ENCODE measurements around the gene OR4D9. TPM values are rescaled to one million over a fixed set of nuclear protein-coding genes. Genes with fewer than 3 reads are reported as not detected.
"Not testable (repeated sequence)": the region's sequence is repeated elsewhere in the genome, so short reads cannot be mapped to it uniquely, and the experiment has no call there.

The OR4D9 gene
- total RNA-seq, 1 donor from 2014 or later = not detected

DNA sequence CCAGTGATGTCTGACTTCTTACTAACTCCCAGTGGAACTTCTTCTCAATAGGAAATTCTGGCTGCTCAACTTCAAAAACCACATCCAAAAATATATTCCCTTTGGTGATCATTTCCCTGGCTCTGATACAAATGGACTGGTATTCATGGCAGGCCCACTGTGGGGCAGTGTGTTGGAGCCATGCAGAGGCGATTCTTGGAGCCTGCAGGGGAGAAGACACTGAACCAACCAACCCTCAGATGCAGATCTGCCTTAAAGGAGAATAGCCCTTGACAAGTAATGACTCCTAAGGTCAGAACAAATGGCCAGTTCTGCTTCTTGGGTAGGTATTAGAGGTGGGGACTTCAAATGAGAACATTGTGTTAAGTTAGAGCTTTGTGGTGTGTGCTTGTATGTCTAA, 12.2 kb downstream of the OR4D9 start:
- H3K27ac Mint-ChIP-seq = no peak overlapping the region
- ATAC-seq (ENCODE audit: low read depth) (no peak), DNase-seq (no peak)
- TF ChIP-seq, protein P1, sequence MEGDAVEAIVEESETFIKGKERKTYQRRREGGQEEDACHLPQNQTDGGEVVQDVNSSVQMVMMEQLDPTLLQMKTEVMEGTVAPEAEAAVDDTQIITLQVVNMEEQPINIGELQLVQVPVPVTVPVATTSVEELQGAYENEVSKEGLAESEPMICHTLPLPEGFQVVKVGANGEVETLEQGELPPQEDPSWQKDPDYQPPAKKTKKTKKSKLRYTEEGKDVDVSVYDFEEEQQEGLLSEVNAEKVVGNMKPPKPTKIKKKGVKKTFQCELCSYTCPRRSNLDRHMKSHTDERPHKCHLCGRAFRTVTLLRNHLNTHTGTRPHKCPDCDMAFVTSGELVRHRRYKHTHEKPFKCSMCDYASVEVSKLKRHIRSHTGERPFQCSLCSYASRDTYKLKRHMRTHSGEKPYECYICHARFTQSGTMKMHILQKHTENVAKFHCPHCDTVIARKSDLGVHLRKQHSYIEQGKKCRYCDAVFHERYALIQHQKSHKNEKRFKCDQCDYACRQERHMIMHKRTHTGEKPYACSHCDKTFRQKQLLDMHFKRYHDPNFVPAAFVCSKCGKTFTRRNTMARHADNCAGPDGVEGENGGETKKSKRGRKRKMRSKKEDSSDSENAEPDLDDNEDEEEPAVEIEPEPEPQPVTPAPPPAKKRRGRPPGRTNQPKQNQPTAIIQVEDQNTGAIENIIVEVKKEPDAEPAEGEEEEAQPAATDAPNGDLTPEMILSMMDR (IDR thresholded peaks at IDR 0.05) = no peak
- peaks cover 7% of the 10 kb centered on the region for H3K27me3 Mint-ChIP-seq
- ChIA-PET CTCF (no interaction called here), POLR2A (no interaction called here)
- no peak overlapping the region for H3K4me3 Mint-ChIP-seq
- H3K4me1 Mint-ChIP-seq = no peaks in the 10 kb centered on the region
- intact Hi-C loops (cut with micrococcal nuclease) = no loop called here
- H3K9me3 Mint-ChIP-seq = no peaks in the 10 kb centered on the region
- H3K36me3 Mint-ChIP-seq (ENCODE audit: low read depth) = no peaks in the 10 kb centered on the region

DNA sequence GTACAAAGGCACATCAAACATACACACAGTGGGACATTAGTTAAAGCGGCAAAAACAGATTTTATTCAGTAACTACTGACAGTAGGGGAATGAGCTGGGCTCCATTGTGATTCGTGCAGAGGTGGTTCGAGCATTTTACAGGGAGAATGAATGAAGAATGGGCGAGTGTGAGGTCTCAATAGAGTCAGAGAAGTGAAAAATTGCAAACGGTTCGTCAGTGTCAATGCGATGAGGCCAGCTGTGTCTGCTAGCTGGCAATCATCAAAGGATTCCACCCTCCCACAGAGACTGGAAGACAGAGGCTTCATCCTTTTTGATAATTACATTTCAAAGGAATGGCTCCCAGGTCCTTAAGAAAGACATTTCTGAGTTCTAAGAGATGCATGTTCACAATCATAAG, 17.4 kb downstream of the OR4D9 start:
- intact Hi-C loops (cut with micrococcal nuclease) = no loop called here

DNA sequence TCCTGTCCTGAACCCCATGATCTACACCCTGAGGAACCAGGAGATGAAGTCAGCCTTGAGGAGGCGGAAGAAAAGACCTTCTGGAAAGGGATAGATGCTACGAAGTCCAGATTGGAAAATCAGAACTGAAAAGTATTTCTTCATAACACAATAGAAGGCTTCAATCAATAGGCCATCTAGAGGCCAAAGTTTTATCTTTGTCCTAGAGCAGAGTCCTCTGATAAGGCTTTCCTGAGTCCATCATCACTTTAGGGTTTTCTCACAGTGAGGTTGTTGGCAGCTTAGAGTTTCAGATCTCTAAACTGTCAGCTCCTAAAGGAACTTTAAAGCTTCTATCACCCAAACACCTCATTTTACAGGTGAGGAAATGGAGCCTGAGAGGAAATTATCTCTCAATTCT, 21.3 kb downstream of the OR4D9 start:
- H3K27me3 Mint-ChIP-seq = peaks cover 4% of the 10 kb centered on the region
- ChIA-PET CTCF (no interaction called here), POLR2A (interaction anchor here (0.5 kb wide), 1 partner anchor 124 kb away, joined by 6 read pairs; no protein-coding TSS in a partner anchor)
- H3K4me3 Mint-ChIP-seq = no peak overlapping the region
- ATAC-seq (ENCODE audit: low read depth) (no peak), DNase-seq (no peak)
- no peak overlapping the region for H3K27ac Mint-ChIP-seq
- intact Hi-C loops (cut with micrococcal nuclease) = no loop called here
- H3K36me3 Mint-ChIP-seq (ENCODE audit: low read depth) = no peaks in the 10 kb centered on the region
- peaks cover 4% of the 10 kb centered on the region for H3K4me1 Mint-ChIP-seq
- H3K9me3 Mint-ChIP-seq = no peaks in the 10 kb centered on the region
- TF ChIP-seq, protein P1 (IDR thresholded peaks at IDR 0.05) = no peak

More for the DNA sequence above, 17.4 kb downstream of the OR4D9 start:
- Mint-ChIP-seq H3K4me3 (no peak overlapping the region), H3K9me3 (no peaks in the 10 kb centered on the region), H3K36me3 (ENCODE audit: low read depth) (no peaks in the 10 kb centered on the region), H3K4me1 (no peaks in the 10 kb centered on the region), H3K27ac (no peak overlapping the region), H3K27me3 (peaks cover 8% of the 10 kb centered on the region)
- TF ChIP-seq, protein P1 (IDR thresholded peaks at IDR 0.05) = no peak
- no peak for DNase-seq
- no peak for ATAC-seq (ENCODE audit: low read depth)
- ChIA-PET CTCF (no interaction called here), POLR2A (interaction anchor here (0.6 kb wide), 1 partner anchor 20 kb away, joined by 3 read pairs; no protein-coding TSS in a partner anchor)

- H3K27ac Mint-ChIP-seq = no peak overlapping the region
- no peak for ATAC-seq (ENCODE audit: low read depth)
- no peak for DNase-seq
- H3K4me1 Mint-ChIP-seq = peaks cover 7% of the 10 kb centered on the region
- H3K9me3 Mint-ChIP-seq = no peaks in the 10 kb centered on the region
- peaks cover 4% of the 10 kb centered on the region for H3K27me3 Mint-ChIP-seq
- ChIA-PET CTCF (no interaction called here), POLR2A (no interaction called here)
- TF ChIP-seq, protein P1 (IDR thresholded peaks at IDR 0.05) = no peak
- no peaks in the 10 kb centered on the region for H3K36me3 Mint-ChIP-seq (ENCODE audit: low read depth)
- intact Hi-C loops (cut with micrococcal nuclease) = no loop called here
- H3K4me3 Mint-ChIP-seq = no peak overlapping the region
These were observed 23.3 kb downstream of the OR4D9 start for GRCh38 chr11:59534676-59535075.

- Mint-ChIP-seq H3K4me1 (peaks cover 3% of the 10 kb centered on the region), H3K27me3 (no peaks in the 10 kb centered on the region), H3K9me3 (no peaks in the 10 kb centered on the region), H3K36me3 (ENCODE audit: low read depth) (no peaks in the 10 kb centered on the region), H3K27ac (no peak overlapping the region), H3K4me3 (no peak overlapping the region)
- ChIA-PET POLR2A (no interaction called here), CTCF (interaction anchor here (0.7 kb wide), 1 partner anchor 112 kb away, joined by 3 read pairs; no protein-coding TSS in a partner anchor)
- ATAC-seq (ENCODE audit: low read depth) (no peak), DNase-seq (no peak)
- TF ChIP-seq, protein P1 (IDR thresholded peaks at IDR 0.05) = no peak
- intact Hi-C loops (cut with micrococcal nuclease) = no loop called here
These were observed 30.9 kb downstream of the OR4D9 start for GRCh38 chr11:59542142-59542810.

DNA sequence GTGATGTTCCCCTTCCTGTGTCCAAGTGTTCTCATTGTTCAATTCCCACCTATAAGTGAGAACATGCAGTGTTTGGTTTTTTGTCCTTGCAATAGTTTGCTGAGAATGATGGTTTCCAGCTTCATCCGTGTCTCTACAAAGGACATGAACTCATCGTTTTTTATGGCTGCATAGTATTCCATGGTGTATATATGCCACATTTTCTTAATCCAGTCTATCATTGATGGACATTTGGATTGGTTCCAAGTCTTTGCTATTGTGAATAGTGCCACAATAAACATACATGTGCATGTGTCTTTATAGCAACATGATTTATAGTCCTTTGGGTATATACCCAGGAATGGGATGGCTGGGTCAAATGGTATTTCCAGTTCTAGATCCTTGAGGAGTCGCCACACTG, 32.4 kb downstream of the OR4D9 start:
- intact Hi-C loops (cut with micrococcal nuclease) = not testable (repeated sequence)

More for the DNA sequence above, 32.4 kb downstream of the OR4D9 start:
- H3K27me3 Mint-ChIP-seq; H3K4me3 Mint-ChIP-seq; CTCF ChIA-PET; POLR2A ChIA-PET; ATAC-seq (ENCODE audit: low read depth); H3K4me1 Mint-ChIP-seq; H3K36me3 Mint-ChIP-seq (ENCODE audit: low read depth); H3K9me3 Mint-ChIP-seq; DNase-seq; H3K27ac Mint-ChIP-seq: not testable (repeated sequence)

Data from activated B cell treated with CpG ODN at 0.5 μM for 24 hours (primary cell).